Activated T-helper 1 cell treated with anti-CD3 and anti-CD28 coated beads, Interleukin-12 subunit alpha, Interleukin-12 subunit beta, Interleukin-2, Interleukin-4 antibody, amounts not matched to agents 30 ng/mL and 10 ng/mL and 1 ng/mL, durations not matched to agents 14 hours and 24 hours and 36 hours (primary cell): ENCODE data around the gene PLA2G10. TPM values are rescaled to one million over a fixed set of nuclear protein-coding genes. Genes with fewer than 3 reads are reported as not detected.
A peak's percentile ranks its signal among the peaks of the same experiment; 100 is the strongest.

Experiments
- DNase-seq: peaks from one replicate; pipeline ENCODE4 v3.0.0; 2021; ENCODE audit warnings: low spot score
- H3K27ac Mint-ChIP-seq: one replicate; pipeline ENCODE4 v1.8.0; 2021; ENCODE audit warnings: mild to moderate bottlenecking, mixed read lengths
- H3K27me3 Mint-ChIP-seq: one replicate; pipeline ENCODE4 v1.8.0; 2022; ENCODE audit warnings: mild to moderate bottlenecking, moderate library complexity, mixed read lengths; ENCODE audit not compliant: insufficient read depth
- H3K36me3 Mint-ChIP-seq: one replicate; pipeline ENCODE4 v1.8.0; 2021; ENCODE audit warnings: low read depth, mixed read lengths
- H3K4me1 Mint-ChIP-seq: one replicate; pipeline ENCODE4 v1.8.0; 2021; ENCODE audit warnings: low read depth, mixed read lengths
- H3K4me3 Mint-ChIP-seq: one replicate; pipeline ENCODE4 v1.8.0; 2021; ENCODE audit warnings: mild to moderate bottlenecking, moderate library complexity, mixed read lengths
- H3K9me3 Mint-ChIP-seq: one replicate; pipeline ENCODE4 v1.8.0; 2021; ENCODE audit warnings: mixed read lengths
- intact Hi-C: fragments of 100-400 bp; cut with micrococcal nuclease; formaldehyde crosslinking; loops from one replicate; pipeline ENCODE4 v1.15.1; 2024
- total RNA-seq: library from RNA; stranded (reverse); gene quantifications from 2 replicates; pipeline ENCODE4 v1.2.3, GENCODE V29; 2022

PLA2G10 gene
- total RNA-seq, 1 donor from 2014 or later = not detected

- H3K27me3 Mint-ChIP-seq = peaks cover 3% of the 10 kb centered on the region
Measured at GRCh38 chr16:14678748-14679497, 15.2 kb downstream of the PLA2G10 start.

GRCh38 chr16:14677627-14678026 lies 16.5 kb downstream of the PLA2G10 start:
- Mint-ChIP-seq H3K27ac (no peak overlapping the region), H3K4me1 (peaks cover 2% of the 10 kb centered on the region), H3K9me3 (peaks cover 5% of the 10 kb centered on the region), H3K36me3 (peaks cover under 1% of the 10 kb centered on the region), H3K27me3 (no peaks in the 10 kb centered on the region), H3K4me3 (no peak overlapping the region)
- intact Hi-C loops = no loop called here
- DNase-seq = no peak

More at GRCh38 chr16:14678748-14679497, 15.2 kb downstream of the PLA2G10 start:
- Mint-ChIP-seq H3K27ac (no peak overlapping the region), H3K36me3 (no peaks in the 10 kb centered on the region), H3K4me3 (no peak overlapping the region), H3K4me1 (no peaks in the 10 kb centered on the region), H3K9me3 (peaks cover 5% of the 10 kb centered on the region)
- intact Hi-C loops = no loop called here
- no peak for DNase-seq

GRCh38 chr16:14676633-14677032 lies 17.5 kb downstream of the PLA2G10 start:
- Mint-ChIP-seq H3K27me3 (no peaks in the 10 kb centered on the region), H3K36me3 (peaks cover 6% of the 10 kb centered on the region), H3K4me1 (peaks cover 9% of the 10 kb centered on the region), H3K4me3 (no peak overlapping the region), H3K9me3 (peaks cover 5% of the 10 kb centered on the region), H3K27ac (no peak overlapping the region)
- DNase-seq = no peak
- intact Hi-C loops = no loop called here

GRCh38 chr16:14672403-14672971 lies 21.6 kb downstream of the PLA2G10 start:
- H3K36me3 Mint-ChIP-seq = peaks cover 19% of the 10 kb centered on the region
- no peak overlapping the region for H3K4me3 Mint-ChIP-seq
- H3K4me1 Mint-ChIP-seq = peaks cover 9% of the 10 kb centered on the region
- intact Hi-C loops = no loop called here
- peak overlapping the region; percentile 3 for H3K27ac Mint-ChIP-seq
- no peak for DNase-seq
- no peaks in the 10 kb centered on the region for H3K27me3 Mint-ChIP-seq
- peaks cover 5% of the 10 kb centered on the region for H3K9me3 Mint-ChIP-seq

- H3K4me1 Mint-ChIP-seq = peaks cover 9% of the 10 kb centered on the region
- no peak overlapping the region for H3K27ac Mint-ChIP-seq
- no peaks in the 10 kb centered on the region for H3K27me3 Mint-ChIP-seq
- no peak overlapping the region for H3K4me3 Mint-ChIP-seq
- no peak for DNase-seq
- intact Hi-C loops = no loop called here
- peaks cover 35% of the 10 kb centered on the region for H3K36me3 Mint-ChIP-seq
- H3K9me3 Mint-ChIP-seq = no peaks in the 10 kb centered on the region
Measured at GRCh38 chr16:14669776-14670175, 24.3 kb downstream of the PLA2G10 start.

- H3K4me1 Mint-ChIP-seq = peaks cover 9% of the 10 kb centered on the region
- no peaks in the 10 kb centered on the region for H3K9me3 Mint-ChIP-seq
- DNase-seq = no peak
- peaks cover 44% of the 10 kb centered on the region for H3K36me3 Mint-ChIP-seq
- no peaks in the 10 kb centered on the region for H3K27me3 Mint-ChIP-seq
- intact Hi-C loops = no loop called here
- H3K27ac Mint-ChIP-seq = no peak overlapping the region
- H3K4me3 Mint-ChIP-seq = no peak overlapping the region
Measured at GRCh38 chr16:14668556-14669223, 25.4 kb downstream of the PLA2G10 start.

- no peak for DNase-seq
- no peak overlapping the region for H3K27ac Mint-ChIP-seq
- peaks cover 48% of the 10 kb centered on the region for H3K36me3 Mint-ChIP-seq
- no peak overlapping the region for H3K4me3 Mint-ChIP-seq
- peaks cover 8% of the 10 kb centered on the region for H3K4me1 Mint-ChIP-seq
- no peaks in the 10 kb centered on the region for H3K27me3 Mint-ChIP-seq
- no peaks in the 10 kb centered on the region for H3K9me3 Mint-ChIP-seq
- intact Hi-C loops = no loop called here
Measured at GRCh38 chr16:14667347-14668266, 26.5 kb downstream of the PLA2G10 start.

- Mint-ChIP-seq H3K9me3 (no peaks in the 10 kb centered on the region), H3K27me3 (no peaks in the 10 kb centered on the region), H3K27ac (peak overlapping the region; percentile 75), H3K4me3 (no peak overlapping the region), H3K36me3 (peaks cover 37% of the 10 kb centered on the region), H3K4me1 (peaks cover 7% of the 10 kb centered on the region)
- intact Hi-C loops = no loop called here
- DNase-seq = no peak
Measured at GRCh38 chr16:14658063-14658462, 36.0 kb downstream of the PLA2G10 start.

- Mint-ChIP-seq H3K36me3 (peaks cover 37% of the 10 kb centered on the region), H3K4me1 (peaks cover 6% of the 10 kb centered on the region), H3K27me3 (no peaks in the 10 kb centered on the region), H3K4me3 (no peak overlapping the region), H3K9me3 (no peaks in the 10 kb centered on the region), H3K27ac (peak overlapping the region; percentile 76)
- no peak for DNase-seq
- intact Hi-C loops = no loop called here
Measured at GRCh38 chr16:14652726-14653125, 41.4 kb downstream of the PLA2G10 start.

- H3K27me3 Mint-ChIP-seq = no peaks in the 10 kb centered on the region
- intact Hi-C loops = no loop called here
- peaks cover 4% of the 10 kb centered on the region for H3K4me1 Mint-ChIP-seq
- no peak overlapping the region for H3K4me3 Mint-ChIP-seq
- H3K9me3 Mint-ChIP-seq = no peaks in the 10 kb centered on the region
- H3K27ac Mint-ChIP-seq = peak overlapping the region; percentile 10
- H3K36me3 Mint-ChIP-seq = peaks cover 32% of the 10 kb centered on the region
- DNase-seq = no peak
Measured at GRCh38 chr16:14650629-14651028, 43.5 kb downstream of the PLA2G10 start.

- intact Hi-C loops = no loop called here
- Mint-ChIP-seq H3K9me3 (no peaks in the 10 kb centered on the region), H3K4me3 (no peak overlapping the region), H3K27me3 (no peaks in the 10 kb centered on the region), H3K4me1 (peaks cover 4% of the 10 kb centered on the region), H3K27ac (peak overlapping the region; percentile 48), H3K36me3 (peaks cover 33% of the 10 kb centered on the region)
- no peak for DNase-seq
Measured at GRCh38 chr16:14649816-14650215, 44.3 kb downstream of the PLA2G10 start.

- Mint-ChIP-seq H3K9me3 (no peaks in the 10 kb centered on the region), H3K27me3 (no peaks in the 10 kb centered on the region), H3K27ac (peak overlapping the region; percentile 65), H3K4me3 (no peak overlapping the region), H3K36me3 (peaks cover 11% of the 10 kb centered on the region), H3K4me1 (peaks cover 27% of the 10 kb centered on the region)
- intact Hi-C loops = no loop called here
- no peak for DNase-seq
Measured at GRCh38 chr16:14641926-14642325, 52.2 kb downstream of the PLA2G10 start.
